Measurements from ENCODE around the gene RCSD1. TPM values are rescaled to one million over a fixed set of nuclear protein-coding genes. Genes with fewer than 3 reads are reported as not detected.

Gene RCSD1
- total and polyA plus RNA-seq, 10 of the 15 experiments (the other 5 are each of a cell fraction or from before 2014, with no cell fraction given) = 11.4 to 78.3 (median 71.6) TPM

- TF ChIP-seq CBX3 (IDR thresholded peaks at IDR 0.05; ENCODE audit: borderline replicate concordance, low read depth) (no peak), USF1 (IDR thresholded peaks at IDR 0.05; ENCODE audit: borderline replicate concordance, extremely low read length, insufficient read depth, low read depth, low read length) (no peak), NR2C1 (IDR thresholded peaks at IDR 0.05) (no peak), CHD1 (IDR thresholded peaks at IDR 0.05; ENCODE audit: low read depth, low read length) (no peak), EP300 (IDR thresholded peaks at IDR 0.05; ENCODE audit: borderline replicate concordance in 1 of 2, control insufficient read depth in 1 of 2, low read depth in 2 of 2, low read length in 2 of 2) (no peak), EED (IDR thresholded peaks at IDR 0.05; ENCODE audit: low read depth) (no peak), MEF2A (IDR thresholded peaks at IDR 0.05; ENCODE audit: insufficient read depth, low read depth, low read length) (no peak), SKIL (IDR thresholded peaks at IDR 0.05; ENCODE audit: low read depth, poor library complexity, severe bottlenecking) (no peak)
These were observed 41.7 kb upstream of the RCSD1 start (continued) for GRCh38 chr1:167588361-167588760.

GRCh38 chr1:167592475-167592874 is 37.6 kb upstream of the RCSD1 start:
- RAD21 ChIA-PET (ENCODE audit: unreplicated experiment) = no interaction called here
- Histone ChIP-seq H3K9ac (ENCODE audit: control insufficient read depth, insufficient read depth, low read length) (no peak overlapping the region), H3K79me2 (ENCODE audit: control insufficient read depth, insufficient read depth, low read length) (no peaks in the 10 kb centered on the region), H3K27ac (ENCODE audit: control insufficient read depth, insufficient read depth) (no peak overlapping the region), H3K27me3 (replicated peaks in 1 of 2; ENCODE audit: control insufficient read depth in 2 of 2, insufficient read depth in 2 of 2, low read length in 1 of 2) (no peaks in the 10 kb centered on the region), H3K36me3 (ENCODE audit: control insufficient read depth in 2 of 2, insufficient read depth in 2 of 2, low read length in 1 of 2) (no peaks in the 10 kb centered on the region), H3K4me2 (ENCODE audit: control insufficient read depth, insufficient read depth) (no peak overlapping the region), H3K9me3 (replicated peaks; ENCODE audit: control insufficient read depth, insufficient read depth, low read length) (no peaks in the 10 kb centered on the region; the same call in 2 of the 3 replicates), H3K4me1 (ENCODE audit: control insufficient read depth, insufficient read depth, low read length) (no peaks in the 10 kb centered on the region), H3K4me3 (no peak overlapping the region), H4K20me1 (ENCODE audit: control insufficient read depth, insufficient read depth) (no peaks in the 10 kb centered on the region), H2AFZ (ENCODE audit: control insufficient read depth, low read depth, low read length) (no peak overlapping the region)
- SMC1A ChIA-PET (ENCODE audit: uncharacterized antibody, unreplicated experiment) = interaction anchor here (0.6 to 2.6 kb wide), 4 partner anchors 37 to 333 kb away, joined by 3 to 9 read pairs (median 4); no protein-coding TSS in a partner anchor
- ATAC-seq (no peak), DNase-seq (ENCODE audit: low read depth, low spot score) (no peak), FAIRE-seq (no peak)
- no peak for TF ChIP-seq E2F8 (IDR thresholded peaks at IDR 0.05; ENCODE audit: low read depth, partially characterized antibody)
- CTCF ChIA-PET = interaction anchor here (0.9 kb wide), 1 partner anchor 96 kb away, joined by 4 read pairs; no protein-coding TSS in a partner anchor
- in situ Hi-C loops (cut with MboI) = no loop called here
- intact Hi-C loops (cut with micrococcal nuclease; ENCODE audit: unreplicated experiment) = no loop called here
- POLR2A ChIA-PET = no interaction called here
- BruUV-seq (replicated peaks) = no TSS peak

All from GM12878 (cell line).